GM18907 (cell line): ENCODE measurements around the gene DNAH17.
"Not testable (repeated sequence)": the region's sequence is repeated elsewhere in the genome, so short reads cannot be mapped to it uniquely, and the experiment has no call there.

ENCODE experiments used
- ATAC-seq: cut with Tn5 transposase; IDR thresholded peaks from one replicate; pipeline ENCODE4 v1.9.1; 2021; ENCODE audit warnings: mild to moderate bottlenecking, moderate library complexity; ENCODE audit not compliant: unreplicated experiment

DNAH17 gene

GRCh38 chr17:78526231-78527025 lies 50.8 kb downstream of the DNAH17 start:
- ATAC-seq, result no peak

- no peak for ATAC-seq
Observed at GRCh38 chr17:78525511-78526160, 51.6 kb downstream of the DNAH17 start.

- no peak for ATAC-seq
Observed at GRCh38 chr17:78524870-78525510, 52.2 kb downstream of the DNAH17 start.

GRCh38 chr17:78523934-78524655 lies 53.1 kb downstream of the DNAH17 start:
- ATAC-seq, result no peak

GRCh38 chr17:78522031-78522809 lies 55.0 kb downstream of the DNAH17 start:
- no peak for ATAC-seq

GRCh38 chr17:78517421-78517820 lies 59.8 kb downstream of the DNAH17 start:
- no peak for ATAC-seq

GRCh38 chr17:78515480-78515879 lies 61.7 kb downstream of the DNAH17 start:
- ATAC-seq, result no peak

GRCh38 chr17:78514521-78514920 lies 62.7 kb downstream of the DNAH17 start:
- ATAC-seq, result no peak

- no peak for ATAC-seq
Observed at GRCh38 chr17:78512976-78513375, 64.2 kb downstream of the DNAH17 start.

- no peak for ATAC-seq
Observed at GRCh38 chr17:78510141-78511075, 66.8 kb downstream of the DNAH17 start.

GRCh38 chr17:78507526-78507925 lies 69.7 kb downstream of the DNAH17 start:
- ATAC-seq, result no peak

GRCh38 chr17:78506454-78507309 lies 70.5 kb downstream of the DNAH17 start:
- no peak for ATAC-seq

- no peak for ATAC-seq
Observed at GRCh38 chr17:78504156-78504925, 72.9 kb downstream of the DNAH17 start.

GRCh38 chr17:78503388-78503787 lies 73.8 kb downstream of the DNAH17 start:
- ATAC-seq, result not testable (repeated sequence)

- ATAC-seq, result no peak
Observed at GRCh38 chr17:78502611-78503148, 74.5 kb downstream of the DNAH17 start.

- no peak for ATAC-seq
Observed at GRCh38 chr17:78501241-78502036, 75.8 kb downstream of the DNAH17 start.

- ATAC-seq, result no peak
Observed at GRCh38 chr17:78500806-78501205, 76.4 kb downstream of the DNAH17 start.
